Left lobe of liver (tissue), 2 donors: ENCODE data around the gene HSF4. TPM values are rescaled to one million over a fixed set of nuclear protein-coding genes. Genes with fewer than 3 reads are reported as not detected.

Experiments
- ATAC-seq: fragments of 200-7000 bp; cut with Tn5 transposase; one replicate; pipeline ENCODE4 v1.9.1; 2020; ENCODE audit warnings: mild to moderate bottlenecking, moderate library complexity
- DNase-seq: peaks from one replicate; pipeline ENCODE4 v3.0.0-alpha.2; 2020; ENCODE audit warnings: low spot score
- total RNA-seq: library from RNA; stranded (reverse); gene quantifications from one replicate; pipeline ENCODE4 v1.2.1, GENCODE V29; 2021
- donor health status: DM: no; HTN: no; CAD: no; lungs with moderate emphysema.
- donor health status: DM: no; HTN: yes; CAD: no.

Gene HSF4
- total RNA-seq, 1 donor from 2014 or later: 60.5 TPM

DNA sequence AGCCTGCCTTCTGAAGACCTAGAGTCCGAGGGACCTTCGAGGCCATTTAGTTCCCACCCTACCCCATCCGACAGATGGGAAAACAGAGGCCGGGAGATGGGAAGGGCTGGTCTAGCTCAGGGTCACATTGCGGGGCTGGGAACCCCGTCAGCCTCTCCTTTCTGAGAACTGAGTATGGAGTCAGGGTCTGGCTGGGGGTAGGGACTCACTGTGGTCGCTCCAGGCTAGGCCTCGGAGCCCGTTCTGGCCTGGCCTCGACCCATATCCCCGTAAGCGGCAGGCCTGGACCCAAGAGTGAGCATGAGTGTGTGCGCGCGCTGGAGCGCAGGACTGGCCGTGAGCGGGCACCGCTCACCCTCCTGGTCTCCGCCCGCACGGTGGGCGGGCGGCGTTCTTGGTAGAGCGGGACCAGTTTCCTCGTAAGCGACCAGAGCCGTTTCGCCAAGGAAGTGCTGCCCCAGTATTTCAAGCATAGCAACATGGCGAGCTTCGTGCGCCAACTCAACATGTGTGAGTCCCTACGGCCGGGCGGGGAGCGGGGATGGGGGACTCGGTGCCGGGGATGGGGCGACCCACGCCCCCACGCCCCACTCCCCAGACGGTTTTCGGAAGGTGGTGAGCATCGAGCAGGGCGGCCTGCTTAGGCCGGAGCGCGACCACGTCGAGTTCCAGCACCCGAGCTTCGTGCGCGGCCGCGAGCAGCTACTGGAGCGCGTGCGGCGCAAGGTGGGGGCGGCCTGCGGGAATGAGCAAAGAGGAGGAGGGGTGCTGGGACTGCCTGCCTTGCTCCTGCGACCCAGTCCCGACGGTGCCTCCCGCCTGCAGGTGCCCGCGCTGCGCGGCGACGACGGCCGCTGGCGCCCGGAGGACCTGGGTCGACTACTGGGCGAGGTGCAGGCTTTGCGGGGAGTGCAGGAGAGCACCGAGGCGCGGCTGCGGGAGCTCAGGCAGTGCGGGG lies 855 bp downstream of the HSF4 start:
- ATAC-seq (no peak), DNase-seq (peak; percentile 45)

- ATAC-seq (no peak), DNase-seq (no peak)
These were observed 1.6 kb downstream of the HSF4 start for GRCh38 chr16:67166110-67166547.

- no peak for ATAC-seq
These were observed 2.1 kb downstream of the HSF4 start for GRCh38 chr16:67166598-67167168.

GRCh38 chr16:67167588-67167987 lies 3.0 kb downstream of the HSF4 start:
- ATAC-seq (no peak), DNase-seq (no peak)

More at GRCh38 chr16:67166598-67167168, 2.1 kb downstream of the HSF4 start:
- no peak for DNase-seq

DNA sequence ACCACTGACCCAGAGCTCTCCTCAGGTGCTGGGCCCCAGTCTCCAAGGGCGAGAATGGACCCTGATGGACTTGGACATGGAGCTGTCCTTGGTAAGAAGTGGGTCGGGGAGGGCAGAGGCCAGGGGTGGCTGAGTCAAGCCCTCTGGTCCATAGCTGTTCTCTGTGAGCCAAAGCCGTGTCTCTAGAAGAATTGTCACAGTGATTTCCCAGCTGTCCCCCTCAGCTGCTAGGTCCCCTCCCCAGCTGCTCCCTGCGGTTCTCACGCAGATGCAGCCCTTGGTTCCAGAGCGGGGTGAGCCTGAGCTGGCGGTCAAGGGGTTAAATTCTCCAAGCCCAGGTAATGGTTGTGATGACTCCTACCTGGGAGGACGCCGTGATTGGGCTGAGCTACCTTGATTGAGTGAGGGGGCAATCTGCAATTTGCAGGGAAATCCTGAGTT lies 4.5 kb downstream of the HSF4 start:
- ATAC-seq (no peak), DNase-seq (no peak)

DNA sequence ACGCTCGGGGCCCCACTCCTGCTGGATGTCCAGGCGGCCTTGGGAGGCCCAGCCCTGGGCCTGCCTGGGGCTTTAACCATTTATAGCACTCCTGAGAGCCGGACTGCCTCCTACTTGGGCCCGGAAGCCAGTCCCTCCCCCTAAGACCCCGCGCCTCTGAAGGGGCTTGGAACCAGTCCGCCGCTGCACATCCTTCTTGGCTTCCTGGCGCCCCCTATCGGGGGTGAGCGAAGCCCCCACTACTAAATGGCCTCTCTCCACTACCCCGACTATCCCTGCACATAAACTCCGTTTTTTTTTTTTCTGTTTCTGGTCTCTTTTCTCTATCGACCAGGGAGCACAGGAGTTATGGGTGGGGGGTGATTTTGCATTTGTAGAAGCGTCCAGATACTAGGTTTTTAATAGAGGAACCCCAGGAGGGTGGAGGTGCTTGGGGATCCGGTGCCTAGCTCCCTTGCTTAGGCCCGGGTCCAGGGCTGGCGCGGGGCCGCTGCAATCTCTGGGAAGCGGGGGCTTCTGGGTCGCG lies 5.2 kb downstream of the HSF4 start:
- ATAC-seq (no peak), DNase-seq (no peak)

- DNase-seq: peak; percentile 85
- ATAC-seq: peak; percentile 59
These were observed 5.8 kb downstream of the HSF4 start, which contains the start of gene NOL3 for GRCh38 chr16:67170168-67170948. Gene NOL3 (plus strand): TSS chr16:67170538.

- ATAC-seq (peak; percentile 5), DNase-seq (no peak)
These were observed 6.6 kb downstream of the HSF4 start for GRCh38 chr16:67170949-67171649.

DNA sequence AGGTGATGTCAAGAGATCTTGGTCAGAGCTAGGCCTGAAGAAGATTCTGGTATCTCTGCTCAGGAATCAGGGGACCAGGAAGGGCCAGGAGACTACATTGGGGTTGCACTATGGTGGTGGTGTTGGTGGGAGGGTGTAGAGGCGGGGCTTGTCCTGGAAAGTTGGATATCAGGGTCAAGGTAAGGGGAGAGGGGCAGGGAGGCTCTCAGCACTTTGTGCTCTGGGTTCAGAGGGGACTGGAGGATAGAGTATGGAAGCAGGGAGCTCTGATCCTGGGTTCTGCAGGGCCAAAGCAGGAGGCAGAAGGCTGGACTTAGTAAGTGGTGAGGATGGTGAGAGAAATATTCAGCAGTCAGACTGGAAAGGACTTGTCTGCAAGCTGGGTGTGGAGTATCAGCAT lies 8.8 kb downstream of the HSF4 start:
- ATAC-seq: no peak

GRCh38 chr16:67173808-67174705 lies 9.5 kb downstream of the HSF4 start:
- DNase-seq (peak; percentile 96), ATAC-seq (peak; percentile 72)

More for the DNA sequence above, 8.8 kb downstream of the HSF4 start:
- no peak for DNase-seq

GRCh38 chr16:67174706-67175231 lies 10.2 kb downstream of the HSF4 start:
- ATAC-seq (no peak), DNase-seq (no peak)

DNA sequence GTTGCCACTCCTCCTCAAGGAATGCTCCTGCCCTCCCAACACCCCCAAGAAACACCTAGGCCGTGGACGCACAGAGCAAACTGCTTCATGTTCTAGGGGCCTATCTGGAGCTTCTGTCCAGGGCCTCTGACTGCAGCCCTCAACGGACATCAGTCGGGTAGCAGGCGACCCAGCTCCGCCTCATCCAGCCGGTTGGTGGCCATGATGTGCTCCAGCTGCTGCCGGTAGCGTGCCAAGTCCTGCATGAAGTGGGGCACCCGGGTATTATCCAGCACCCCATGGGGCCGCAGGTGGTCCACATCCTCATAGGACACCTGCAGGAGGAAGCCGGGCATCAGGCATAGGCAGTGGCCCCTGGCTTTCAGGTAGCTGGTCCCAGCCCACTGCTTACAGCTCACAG lies 12.1 kb downstream of the HSF4 start:
- DNase-seq (no peak), ATAC-seq (no peak)

DNA sequence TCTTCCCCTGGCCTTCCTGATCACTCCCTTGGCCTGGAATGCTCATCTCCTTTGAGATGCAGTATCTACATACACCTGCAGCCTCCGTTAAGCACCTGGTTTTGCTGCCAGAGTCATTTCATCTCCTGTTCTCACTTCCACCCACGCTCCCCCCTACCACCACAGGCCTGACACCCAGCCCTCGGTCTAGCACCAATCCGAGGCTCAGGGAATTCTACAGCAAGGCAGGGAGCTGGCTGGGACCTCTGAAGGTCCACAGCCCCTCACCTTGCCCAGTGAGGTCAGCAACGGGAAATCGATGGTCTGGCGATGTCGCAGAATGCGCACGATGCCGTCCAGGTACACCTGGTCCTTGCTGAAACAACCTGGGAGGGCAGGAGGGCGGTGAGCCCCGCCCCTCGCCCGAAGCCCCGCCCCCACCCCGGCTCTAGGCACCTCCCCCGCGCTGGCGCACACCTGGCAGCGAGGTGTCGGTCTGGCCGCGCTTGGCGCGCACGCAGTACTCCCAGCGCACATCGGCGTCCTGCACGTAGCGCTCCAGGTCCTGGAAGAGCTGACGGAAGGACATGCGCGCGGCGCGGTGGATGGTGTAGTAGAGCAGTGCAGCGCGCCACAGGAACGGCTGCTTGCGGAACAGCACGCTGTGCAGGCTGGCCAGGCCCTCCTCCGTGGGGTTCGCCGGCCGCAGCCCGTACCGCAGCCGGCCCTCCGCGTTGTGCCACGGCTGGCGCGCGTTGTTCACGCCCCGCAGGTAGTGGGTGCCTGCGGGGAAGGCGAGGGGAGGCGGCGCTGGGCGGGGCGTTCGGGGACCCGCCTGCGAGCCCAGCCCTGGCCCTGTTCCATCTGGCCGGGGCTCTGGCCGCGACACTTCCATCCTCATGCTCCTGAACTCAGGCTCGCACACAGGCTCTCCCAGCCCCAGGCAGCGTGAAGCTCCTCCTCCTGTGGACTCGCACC lies 13.5 kb downstream of the HSF4 start:
- peak; percentile 89 for DNase-seq
- peak; percentile 71 for ATAC-seq

GRCh38 chr16:67179421-67180080 lies 15.0 kb downstream of the HSF4 start:
- ATAC-seq (no peak), DNase-seq (no peak)

GRCh38 chr16:67180166-67180565 lies 15.6 kb downstream of the HSF4 start:
- ATAC-seq (no peak), DNase-seq (no peak)

- ATAC-seq (no peak), DNase-seq (no peak)
These were observed 16.8 kb downstream of the HSF4 start for GRCh38 chr16:67181346-67181745.

GRCh38 chr16:67182288-67182687 lies 17.7 kb downstream of the HSF4 start:
- DNase-seq: no peak
- no peak for ATAC-seq
